ENCODE data around the gene CCDC71.

CCDC71 gene

GRCh38 chr3:49124991-49125670, 41.0 kb downstream of the CCDC71 start:
- no peak for DNase-seq

GRCh38 chr3:49124203-49124602, 41.9 kb downstream of the CCDC71 start:
- DNase-seq = no peak

- no peak for DNase-seq
Observed at GRCh38 chr3:49123687-49124086, 42.4 kb downstream of the CCDC71 start.

- no peak for DNase-seq
Observed at GRCh38 chr3:49122886-49123545, 43.1 kb downstream of the CCDC71 start.

- no peak for DNase-seq
Observed at GRCh38 chr3:49122451-49122850, 43.7 kb downstream of the CCDC71 start.

- DNase-seq = no peak
Observed at GRCh38 chr3:49122022-49122421, 44.1 kb downstream of the CCDC71 start.

GRCh38 chr3:49121132-49121736, 44.9 kb downstream of the CCDC71 start:
- DNase-seq = no peak

GRCh38 chr3:49120438-49121131, 45.5 kb downstream of the CCDC71 start, which contains the start of gene USP19:
Gene USP19, minus strand, starts transcription at chr3:49120823. Its CDS starts 1,678 bp downstream, at chr3:49119145.
- no peak for DNase-seq

- DNase-seq = no peak
Observed at GRCh38 chr3:49120096-49120437, 46.1 kb downstream of the CCDC71 start.

GRCh38 chr3:49119439-49119838, 46.7 kb downstream of the CCDC71 start:
- no peak for DNase-seq

- DNase-seq = no peak
Observed at GRCh38 chr3:49119036-49119435, 47.1 kb downstream of the CCDC71 start.

Data from NCI-H1417 treated with DMSO at 0.1 percent for 48 hours (cell line).